B cell (primary cell): Measurements from ENCODE around the gene KYAT1. TPM values are rescaled to one million over a fixed set of nuclear protein-coding genes. Genes with fewer than 3 reads are reported as not detected.

ENCODE experiments used
- ATAC-seq: fragments of 200-7000 bp; cut with Tn5 transposase; one replicate; pipeline ENCODE4 v1.10.0; 2021; ENCODE audit warnings: low read depth, mild to moderate bottlenecking, moderate number of reproducible peaks, moderate library complexity
- CTCF ChIA-PET: fragments of 350-600 bp; sonication (Branson Sonifier 250); formaldehyde crosslinking; loops from one replicate; lab custom pipeline; 2021; ENCODE audit warnings: antibody characterized with exemption, inconsistent platforms; lab: Charles Lee
- POLR2A ChIA-PET: fragments of 350-600 bp; sonication (Branson Sonifier 250); formaldehyde crosslinking; loops from one replicate; lab custom pipeline; 2021; ENCODE audit warnings: antibody characterized with exemption; lab: Charles Lee
- DNase-seq: peaks from one replicate; pipeline ENCODE4 v3.0.0; 2013
- H2AFZ ChIP-seq: 2 replicates; pipeline ENCODE4 v1.6.1; 2012; ENCODE audit warnings: mild to moderate bottlenecking, low read depth, low read length; ENCODE audit not compliant: insufficient read depth, poor library complexity, severe bottlenecking
- H3K27ac ChIP-seq, 2 donors: 1 replicate in 1 of 2; 2 replicates in 1 of 2; pipeline ENCODE4 v1.5.1; 2012 to 2013; ENCODE audit warnings: low read length in 2 of 2, mild to moderate bottlenecking in 2 of 2, moderate library complexity in 1 of 2
- H3K27me3 ChIP-seq, 4 experiments: fragments of 200-600 bp in 1 of 4; sonication (generic) in 1 of 4; replicated peaks in 1 of 4; 1 replicate in 2 of 4; 2 replicates in 2 of 4; pipeline versions ENCODE4 v1.6.1 to v1.7.0; 2013 to 2016; ENCODE audit warnings: low read length in 3 of 4, mild to moderate bottlenecking in 2 of 4, mixed read lengths in 1 of 4, moderate library complexity in 1 of 4; ENCODE audit not compliant: insufficient read depth in 4 of 4, control insufficient read depth in 3 of 4; ENCODE audit errors: control extremely low read depth in 1 of 4
- H3K36me3 ChIP-seq, 2 experiments: replicated peaks in 1 of 2; 1 replicate in 1 of 2; 2 replicates in 1 of 2; pipeline versions ENCODE4 v1.6.1 to v1.7.1; 2013; ENCODE audit warnings: low read length in 1 of 2; ENCODE audit not compliant: insufficient read depth in 2 of 2, control insufficient read depth in 1 of 2; ENCODE audit errors: control extremely low read depth in 1 of 2, extremely low read depth in 1 of 2
- H3K4me1 ChIP-seq, 2 donors: fragments of 200-600 bp in 1 of 2; sonication (generic) in 1 of 2; 1 replicate in 1 of 2; 2 replicates in 1 of 2; pipeline versions ENCODE4 v1.5.1 to v1.6.1; 2013 to 2017; ENCODE audit warnings: low read length in 2 of 2; ENCODE audit not compliant: control insufficient read depth in 2 of 2, insufficient read depth in 2 of 2
- H3K4me2 ChIP-seq: replicated peaks from 2 replicates; pipeline ENCODE3; 2012; ENCODE audit warnings: mild to moderate bottlenecking, low read depth, low read length; ENCODE audit not compliant: poor library complexity, severe bottlenecking
- H3K4me3 ChIP-seq, 5 experiments: fragments of 200-600 bp in 1 of 5; sonication (generic) in 1 of 5; 1 replicate in 3 of 5; 2 replicates in 2 of 5; pipeline versions ENCODE4 v1.5.1 to v1.7.0; 2011 to 2016; ENCODE audit warnings: low read length in 4 of 5, mild to moderate bottlenecking in 4 of 5, low read depth in 2 of 5, control low read depth in 1 of 5, moderate library complexity in 1 of 5; ENCODE audit not compliant: insufficient read depth in 1 of 5; ENCODE audit errors: control extremely low read depth in 1 of 5, extremely low read depth in 1 of 5
- H3K79me2 ChIP-seq: fragments of 200-600 bp; sonication (generic); one replicate; pipeline ENCODE4 v1.6.0; 2016; ENCODE audit warnings: low read length; ENCODE audit not compliant: control insufficient read depth, insufficient read depth
- H3K9ac ChIP-seq: fragments of 200-600 bp; sonication (generic); 2 replicates; pipeline ENCODE4 v1.6.1; 2017; ENCODE audit warnings: mild to moderate bottlenecking, low read length, moderate library complexity
- H3K9me3 ChIP-seq, 3 donors: one replicate each; pipeline versions ENCODE4 v1.6.1 to v1.7.1; 2013; ENCODE audit warnings: low read length in 2 of 3; ENCODE audit not compliant: control insufficient read depth in 2 of 3, insufficient read depth in 1 of 3; ENCODE audit errors: control extremely low read depth in 1 of 3
- H4K20me1 ChIP-seq: 2 replicates; pipeline ENCODE4 v1.6.0; 2012; ENCODE audit warnings: mild to moderate bottlenecking, low read length; ENCODE audit not compliant: insufficient read depth, control insufficient read depth, poor library complexity, severe bottlenecking
- H3K27ac Mint-ChIP-seq: one replicate; pipeline ENCODE4 v1.8.0; 2021; ENCODE audit warnings: mixed read lengths
- H3K27me3 Mint-ChIP-seq: one replicate; pipeline ENCODE4 v1.8.0; 2021; ENCODE audit warnings: mixed read lengths
- H3K4me1 Mint-ChIP-seq: one replicate; pipeline ENCODE4 v1.8.0; 2021; ENCODE audit warnings: mixed read lengths
- H3K4me3 Mint-ChIP-seq: one replicate; pipeline ENCODE4 v1.8.0; 2021; ENCODE audit warnings: mixed read lengths
- H3K9me3 Mint-ChIP-seq: one replicate; pipeline ENCODE4 v1.8.0; 2022; ENCODE audit warnings: mixed read lengths; ENCODE audit not compliant: insufficient read depth
- CTCF ChIP-seq: fragments of 200-600 bp; IDR thresholded peaks from one replicate; pipeline ENCODE4 v1.8.0; 2022; ENCODE audit warnings: antibody characterized with exemption, mild to moderate bottlenecking
- EZH2 ChIP-seq: IDR thresholded peaks from 2 replicates; pipeline ENCODE4 v1.6.1; 2012; ENCODE audit warnings: borderline replicate concordance, low read depth, mild to moderate bottlenecking, moderate library complexity, low read length; ENCODE audit not compliant: insufficient read depth, poor library complexity, severe bottlenecking
- WGBS: methylation state at CpG from one replicate; pipeline ENCODE4 v1.1.5; 2013; ENCODE audit warnings: missing lambda C conversion rate; ENCODE audit not compliant: insufficient coverage; 5-methylcytosine and 5-hydroxymethylcytosine counted together
- intact Hi-C: fragments of 100-400 bp; cut with micrococcal nuclease; formaldehyde crosslinking; loops from one replicate; pipeline ENCODE4 v1.10.0; 2022
- polyA plus RNA-seq: library from polyadenylated mRNA; depleted of rRNA; stranded (reverse); fragments of >200 nt; gene quantifications from 2 replicates; pipeline ENCODE4 v1.2.3, GENCODE V29; 2012
- total RNA-seq, 2 donors: library from RNA; stranded (reverse); fragments of 120-200 nt in 1 of 2; gene quantifications; 1 replicate in 1 of 2; 2 replicates in 1 of 2; pipeline versions ENCODE4 v1.2.3 to v1.2.4, GENCODE V29; 2013 to 2022

Gene KYAT1
- total and polyA plus RNA-seq, 2 donors (not counting 1 experiment from before 2014, with no cell fraction given): 7.0 to 16.2 TPM

GRCh38 chr9:128790536-128790935, 91.2 kb downstream of the KYAT1 start:
- CTCF ChIA-PET: no interaction called here
- Histone ChIP-seq H3K9ac (no peak overlapping the region), H3K36me3 (peaks cover 0 to 40% of the 10 kb centered on the region in 2 experiments), H3K27ac (no peak overlapping the region), H4K20me1 (peaks cover 9% of the 10 kb centered on the region), H2AFZ (no peak overlapping the region), H3K27me3 (no peaks in the 10 kb centered on the region), H3K4me3 (no peak overlapping the region), H3K4me2 (no peak overlapping the region), H3K9me3 (no peaks in the 10 kb centered on the region), H3K79me2 (peaks cover 33% of the 10 kb centered on the region), H3K4me1 (peaks cover 16 to 17% of the 10 kb centered on the region in 2 donors)
- Mint-ChIP-seq H3K9me3 (no peaks in the 10 kb centered on the region), H3K4me3 (no peak overlapping the region), H3K27ac (no peak overlapping the region), H3K27me3 (no peaks in the 10 kb centered on the region), H3K4me1 (peaks cover 21% of the 10 kb centered on the region)
- POLR2A ChIA-PET: no interaction called here
- ATAC-seq: no peak
- no peak for DNase-seq
- 79% methylated on average over 3 of the region's 4 CpGs for WGBS
- TF ChIP-seq CTCF: no peak
- no peak for TF ChIP-seq EZH2
- intact Hi-C loops: no loop called here

GRCh38 chr9:128788445-128788844, 93.3 kb downstream of the KYAT1 start:
- Histone ChIP-seq H3K4me3 (peak overlapping the region in 1 of 5 experiments; percentile 92), H3K36me3 (peaks cover 0 to 37% of the 10 kb centered on the region in 2 experiments), H3K4me2 (peak overlapping the region; percentile 90), H3K79me2 (peaks cover 33% of the 10 kb centered on the region), H3K9me3 (no peaks in the 10 kb centered on the region), H3K27me3 (no peaks in the 10 kb centered on the region), H2AFZ (no peak overlapping the region), H4K20me1 (peaks cover 9% of the 10 kb centered on the region), H3K27ac (peak overlapping the region in 1 of 2 donors; percentile 86), H3K4me1 (peaks cover 16 to 17% of the 10 kb centered on the region in 2 donors), H3K9ac (no peak overlapping the region)
- WGBS: 100% methylated on average over 1 of the region's 1 CpG
- ATAC-seq (no peak), DNase-seq (no peak)
- Mint-ChIP-seq H3K4me3 (peak overlapping the region; percentile 91), H3K27me3 (no peaks in the 10 kb centered on the region), H3K27ac (peak overlapping the region; percentile 85), H3K9me3 (no peaks in the 10 kb centered on the region), H3K4me1 (peaks cover 24% of the 10 kb centered on the region)
- ChIA-PET CTCF (interaction anchor here (0.6 to 2.0 kb wide), 8 partner anchors 18 to 140 kb away, joined by 3 to 10 read pairs (median 3); partner anchors contain the start of genes PKN3 and ZDHHC12), POLR2A (interaction anchor here (0.7 to 1.2 kb wide), 2 partner anchors 17 to 20 kb away, joined by 3 read pairs; partner anchors contain the start of gene ZER1)
- intact Hi-C loops: no loop called here
- TF ChIP-seq EZH2: no peak
- TF ChIP-seq CTCF: no peak
